ENCODE data around the gene TMEM38B. TPM values are rescaled to one million over a fixed set of nuclear protein-coding genes. Genes with fewer than 3 reads are reported as not detected.
A peak's percentile ranks its signal among the peaks of the same experiment; 100 is the strongest.
"Not testable (repeated sequence)": the region's sequence is repeated elsewhere in the genome, so short reads cannot be mapped to it uniquely, and the experiment has no call there.

Gene TMEM38B
- total RNA-seq, 1 donor from 2014 or later = 34.5 TPM

DNA sequence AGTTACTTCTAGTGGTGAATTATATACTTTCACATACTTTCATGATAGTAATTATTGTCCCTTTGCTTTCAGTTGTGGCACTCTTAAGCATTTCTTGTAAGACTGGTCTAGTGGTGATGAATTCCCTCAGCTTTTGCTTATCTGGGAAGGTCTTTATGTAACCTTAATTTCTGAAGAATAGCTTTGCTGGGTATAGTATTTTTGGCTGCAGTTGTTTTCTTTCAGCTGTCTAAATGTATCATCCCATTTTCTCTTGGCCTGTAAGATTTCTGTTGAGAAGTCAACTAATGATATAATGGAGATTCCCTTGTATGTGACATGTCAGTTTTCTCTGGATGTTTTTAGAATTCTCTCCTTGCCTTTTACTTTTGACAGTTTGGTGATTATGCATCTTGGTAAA lies 41.0 kb downstream of the TMEM38B start:
- DNase-seq (ENCODE audit: low read depth) = no peak
- no peak overlapping the region for H3K4me3 ChIP-seq (ENCODE audit: low read depth, low read length)
- no peaks in the 10 kb centered on the region for H3K36me3 ChIP-seq (ENCODE audit: control insufficient read depth, insufficient read depth, low read length)
- H3K27me3 ChIP-seq (ENCODE audit: control insufficient read depth, insufficient read depth, low read length) = no peaks in the 10 kb centered on the region
- FAIRE-seq = no peak
- no peak for TF ChIP-seq CTCF (IDR thresholded peaks at IDR 0.05; ENCODE audit: insufficient read depth, low read length, severe bottlenecking)

DNA sequence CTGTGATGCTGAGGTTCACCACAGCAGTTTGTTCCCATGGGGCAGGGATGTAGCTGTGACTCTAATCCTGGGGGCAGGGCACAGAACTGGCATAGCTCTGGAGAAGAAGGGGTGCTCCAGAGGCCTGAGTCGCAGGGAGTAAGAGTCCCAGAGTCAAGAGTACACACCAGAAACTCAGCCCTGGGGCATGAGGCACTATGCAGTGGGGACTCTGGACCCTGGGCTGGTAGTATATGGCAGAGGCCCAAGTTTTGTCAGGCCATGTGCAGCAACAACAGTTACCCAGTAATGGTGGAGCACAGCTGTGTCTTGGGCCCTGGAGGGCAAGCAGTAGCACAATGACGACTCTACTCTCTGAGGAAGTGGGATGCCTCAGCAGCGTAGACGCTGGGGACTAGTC lies 42.9 kb downstream of the TMEM38B start:
- TF ChIP-seq CTCF (IDR thresholded peaks at IDR 0.05; ENCODE audit: insufficient read depth, low read length, severe bottlenecking) = no peak
- no peaks in the 10 kb centered on the region for H3K36me3 ChIP-seq (ENCODE audit: control insufficient read depth, insufficient read depth, low read length)
- no peak for DNase-seq (ENCODE audit: low read depth)
- H3K4me3 ChIP-seq (ENCODE audit: low read depth, low read length) = no peak overlapping the region
- FAIRE-seq = peak; percentile 36
- H3K27me3 ChIP-seq (ENCODE audit: control insufficient read depth, insufficient read depth, low read length) = no peaks in the 10 kb centered on the region

- Histone ChIP-seq H3K27me3 (ENCODE audit: control insufficient read depth, insufficient read depth, low read length) (no peaks in the 10 kb centered on the region), H3K4me3 (ENCODE audit: low read depth, low read length) (no peak overlapping the region), H3K36me3 (ENCODE audit: control insufficient read depth, insufficient read depth, low read length) (no peaks in the 10 kb centered on the region)
- no peak for TF ChIP-seq CTCF (IDR thresholded peaks at IDR 0.05; ENCODE audit: insufficient read depth, low read length, severe bottlenecking)
- DNase-seq (ENCODE audit: low read depth) (no peak), FAIRE-seq (no peak)
Observed at GRCh38 chr9:105742088-105742487, 47.7 kb downstream of the TMEM38B start.

DNA sequence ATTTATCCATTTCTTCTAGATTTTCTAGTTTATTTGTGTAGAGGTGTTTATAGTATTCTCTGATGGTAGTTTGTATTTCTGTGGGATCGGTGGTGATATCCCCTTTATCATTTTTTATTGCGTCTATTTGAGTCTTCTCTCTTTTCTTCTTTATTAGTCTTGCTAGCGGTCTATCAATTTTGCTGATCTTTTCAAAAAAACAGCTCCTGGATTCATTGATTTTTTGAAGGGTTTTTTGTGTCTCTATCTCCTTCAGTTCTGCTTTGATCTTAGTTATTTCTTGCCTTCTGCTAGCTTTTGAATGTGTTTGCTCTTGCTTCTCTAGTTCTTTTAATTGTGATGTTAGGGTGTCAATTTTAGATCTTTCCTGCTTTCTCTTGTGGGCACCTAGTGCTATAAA lies 53.0 kb downstream of the TMEM38B start:
- DNase-seq (ENCODE audit: low read depth); H3K4me3 ChIP-seq (ENCODE audit: low read depth, low read length); FAIRE-seq; H3K36me3 ChIP-seq (ENCODE audit: control insufficient read depth, insufficient read depth, low read length); H3K27me3 ChIP-seq (ENCODE audit: control insufficient read depth, insufficient read depth, low read length): not testable (repeated sequence)

DNA sequence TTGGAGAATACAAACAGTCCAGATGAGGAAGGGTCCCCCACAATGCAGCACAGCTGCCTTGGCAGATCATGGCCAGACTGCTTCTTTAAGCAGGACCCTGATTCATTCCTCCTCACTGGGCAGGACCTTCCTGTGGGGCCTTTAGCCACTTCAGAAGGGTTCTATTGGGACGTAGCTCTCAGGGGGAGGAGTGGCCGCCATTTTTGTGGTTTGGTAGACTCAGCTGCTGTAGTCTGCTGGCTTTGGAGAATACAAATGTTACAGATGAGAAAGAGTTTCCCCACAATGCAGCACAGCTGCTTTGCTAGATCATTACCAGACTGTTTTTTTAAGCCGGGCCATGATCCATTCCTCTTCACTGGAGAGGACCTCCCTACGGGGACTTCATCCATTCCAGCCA lies 57.4 kb downstream of the TMEM38B start:
- no peaks in the 10 kb centered on the region for H3K36me3 ChIP-seq (ENCODE audit: control insufficient read depth, insufficient read depth, low read length)
- TF ChIP-seq CTCF (IDR thresholded peaks at IDR 0.05; ENCODE audit: insufficient read depth, low read length, severe bottlenecking) = no peak
- H3K4me3 ChIP-seq (ENCODE audit: low read depth, low read length) = no peak overlapping the region
- no peaks in the 10 kb centered on the region for H3K27me3 ChIP-seq (ENCODE audit: control insufficient read depth, insufficient read depth, low read length)
- DNase-seq (ENCODE audit: low read depth) (no peak), FAIRE-seq (no peak)

DNA sequence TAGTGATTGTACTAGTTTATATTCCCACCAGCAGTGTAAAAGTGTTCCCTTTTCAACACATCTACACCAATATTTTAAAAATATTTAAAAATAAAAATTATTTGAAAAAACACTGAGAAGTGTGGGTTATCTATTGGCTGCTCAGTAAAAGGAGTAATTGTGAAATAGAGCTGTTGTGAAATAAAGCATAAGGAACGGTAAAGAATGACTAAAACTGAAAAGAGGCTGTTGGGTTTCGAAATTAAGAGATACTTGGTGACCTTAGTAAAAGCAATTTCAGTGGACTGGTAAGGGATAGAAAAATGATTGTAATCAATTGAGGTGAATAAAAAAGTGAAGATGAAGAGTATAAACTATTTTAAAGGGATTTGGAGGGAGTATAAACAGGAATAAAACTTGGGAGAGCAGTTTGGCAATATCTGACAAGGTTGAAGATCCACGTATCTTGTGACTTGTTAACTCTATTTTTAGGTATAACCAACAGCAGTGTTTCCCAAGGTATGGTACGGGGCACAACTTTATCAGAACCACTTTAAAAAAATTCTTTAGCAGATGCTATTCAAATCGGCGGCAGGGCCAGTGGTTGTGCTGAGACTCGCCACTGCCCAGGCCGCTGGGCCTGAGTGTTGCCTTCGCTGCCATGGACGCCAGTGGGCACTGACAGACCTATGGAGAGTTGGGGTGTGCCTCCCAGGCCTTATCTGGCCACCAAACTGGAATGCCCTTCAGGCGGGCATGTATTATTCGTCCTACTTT lies 63.3 kb downstream of the TMEM38B start:
- no peak for TF ChIP-seq CTCF (IDR thresholded peaks at IDR 0.05; ENCODE audit: insufficient read depth, low read length, severe bottlenecking)
- Histone ChIP-seq H3K36me3 (ENCODE audit: control insufficient read depth, insufficient read depth, low read length) (no peaks in the 10 kb centered on the region), H3K4me3 (ENCODE audit: low read depth, low read length) (no peak overlapping the region), H3K27me3 (ENCODE audit: control insufficient read depth, insufficient read depth, low read length) (no peaks in the 10 kb centered on the region)
- FAIRE-seq = no peak
- DNase-seq (ENCODE audit: low read depth) = peak; percentile 15

All from bronchial epithelial cell (primary cell).